H1 (cell line): ENCODE results near the gene LRRC4. TPM values are rescaled to one million over a fixed set of nuclear protein-coding genes. Genes with fewer than 3 reads are reported as not detected.

Experiments
- CTCF ChIA-PET: fragments of 300-600 bp; sonication (Branson Sonifier 250); formaldehyde crosslinking; loops from one replicate; lab custom pipeline; 2021; ENCODE audit not compliant: partially characterized antibody; lab: Charles Lee
- POLR2A ChIA-PET: fragments of 300-600 bp; sonication (Branson Sonifier 250); formaldehyde crosslinking; loops from one replicate; lab custom pipeline; 2021; ENCODE audit warnings: inconsistent platforms; ENCODE audit not compliant: partially characterized antibody; lab: Charles Lee
- DNase-seq, 2 experiments: peaks; one replicate each; pipeline versions ENCODE4 v3.0.0 to v3.0.0-alpha.2; 2010 to 2022; ENCODE audit warnings: low spot score in 2 of 2, low read depth in 1 of 2, mixed read lengths in 1 of 2
- FAIRE-seq: peaks from 2 replicates; lab custom pipeline; 2011; peaks lifted over from hg19 to GRCh38; lab: Jason Lieb, UNC
- H2AFZ ChIP-seq: 2 replicates; pipeline ENCODE4 v1.8.1; 2012; ENCODE audit warnings: low read length, inconsistent platforms
- H2AK5ac ChIP-seq: 2 replicates; pipeline ENCODE4 v1.6.1; 2013; ENCODE audit warnings: low read depth, low read length
- H2BK120ac ChIP-seq: replicated peaks from 2 replicates; pipeline ENCODE3; 2013; ENCODE audit warnings: low read depth, low read length, inconsistent platforms
- H2BK12ac ChIP-seq: 2 replicates; pipeline ENCODE4 v1.6.1; 2013; ENCODE audit warnings: low read depth, low read length
- H2BK15ac ChIP-seq: 2 replicates; pipeline ENCODE4 v1.6.1; 2013; ENCODE audit warnings: low read length
- H2BK20ac ChIP-seq: 2 replicates; pipeline ENCODE4 v1.6.1; 2013; ENCODE audit warnings: low read length
- H2BK5ac ChIP-seq: 2 replicates; pipeline ENCODE4 v1.6.1; 2013; ENCODE audit warnings: low read depth, low read length
- H3K14ac ChIP-seq: 2 replicates; pipeline ENCODE4 v1.6.1; 2013; ENCODE audit warnings: inconsistent platforms; ENCODE audit not compliant: insufficient read length
- H3K18ac ChIP-seq: 2 replicates; pipeline ENCODE4 v1.6.1; 2013; ENCODE audit warnings: low read length; ENCODE audit errors: extremely low read depth
- H3K23ac ChIP-seq: 2 replicates; pipeline ENCODE4 v1.6.1; 2013; ENCODE audit warnings: inconsistent platforms; ENCODE audit not compliant: insufficient read length
- H3K23me2 ChIP-seq: 2 replicates; pipeline ENCODE4 v1.6.1; 2013; ENCODE audit warnings: low read depth, low read length
- H3K27ac ChIP-seq: 2 replicates; pipeline ENCODE4 v1.6.1; 2011; ENCODE audit warnings: low read depth, low read length, inconsistent platforms
- H3K27me3 ChIP-seq, 4 experiments: replicated peaks in 1 of 4; 1 replicate in 1 of 4; 2 replicates in 3 of 4; pipeline versions ENCODE4 v1.6.1 to v1.8.1; 2011 to 2013; ENCODE audit warnings: low read length in 3 of 4, mild to moderate bottlenecking in 3 of 4, inconsistent platforms in 2 of 4, mixed read lengths in 2 of 4, moderate library complexity in 1 of 4; ENCODE audit not compliant: control insufficient read depth in 3 of 4, insufficient read depth in 3 of 4; ENCODE audit errors: extremely low read depth in 1 of 4
- H3K36me3 ChIP-seq, 4 experiments: 2 replicates each; pipeline versions ENCODE4 v1.6.1 to v1.8.1; 2011 to 2013; ENCODE audit warnings: mild to moderate bottlenecking in 4 of 4, low read length in 3 of 4, moderate library complexity in 2 of 4, control low read depth in 1 of 4, inconsistent platforms in 1 of 4; ENCODE audit not compliant: insufficient read depth in 4 of 4, control insufficient read depth in 2 of 4
- H3K4ac ChIP-seq: replicated peaks from 2 replicates; pipeline ENCODE3; 2013; ENCODE audit warnings: low read length, low read depth, mixed read lengths, inconsistent platforms; ENCODE audit not compliant: insufficient read length
- H3K4me1 ChIP-seq, 4 experiments: replicated peaks in 1 of 4; 1 replicate in 1 of 4; 2 replicates in 3 of 4; pipeline versions ENCODE4 v1.6.1 to v1.8.1; 2011 to 2013; ENCODE audit warnings: low read length in 3 of 4, inconsistent platforms in 2 of 4, mixed read lengths in 1 of 4; ENCODE audit not compliant: insufficient read depth in 4 of 4, control insufficient read depth in 3 of 4
- H3K4me2 ChIP-seq, 2 experiments: 2 replicates each; pipeline versions ENCODE4 v1.6.1 to v1.8.1; 2011 to 2013; ENCODE audit warnings: low read depth in 2 of 2, low read length in 2 of 2, control low read depth in 1 of 2, inconsistent platforms in 1 of 2, mild to moderate bottlenecking in 1 of 2; ENCODE audit not compliant: insufficient read depth in 1 of 2
- H3K4me3 ChIP-seq, 4 experiments: fragments of 200-600, 300-600 bp in 1 of 4; sonication (generic), shearing (Covaris generic), sonication (Bioruptor Twin) in 1 of 4; 2 replicates each; pipeline versions ENCODE4 v1.5.1 to v1.8.1; 2011 to 2016; ENCODE audit warnings: low read length in 4 of 4, low read depth in 3 of 4, control low read depth in 2 of 4, inconsistent platforms in 2 of 4, mild to moderate bottlenecking in 2 of 4, mixed read lengths in 1 of 4, moderate library complexity in 1 of 4; ENCODE audit not compliant: insufficient read depth in 2 of 4; ENCODE audit errors: extremely low read depth in 1 of 4
- H3K56ac ChIP-seq: replicated peaks from 2 replicates; pipeline ENCODE3; 2013; ENCODE audit warnings: low read depth, mild to moderate bottlenecking, mixed read lengths, low read length, inconsistent platforms; ENCODE audit not compliant: insufficient read length
- H3K79me1 ChIP-seq: 2 replicates; pipeline ENCODE4 v1.6.1; 2013; ENCODE audit warnings: low read depth, low read length, control low read depth
- H3K79me2 ChIP-seq, 2 experiments: 2 replicates each; pipeline versions ENCODE4 v1.6.1 to v1.8.1; 2012 to 2013; ENCODE audit warnings: low read length in 2 of 2, mild to moderate bottlenecking in 2 of 2, inconsistent platforms in 1 of 2; ENCODE audit not compliant: insufficient read depth in 2 of 2, control insufficient read depth in 1 of 2
- H3K9ac ChIP-seq, 4 experiments: replicated peaks in 1 of 4; 1 replicate in 1 of 4; 2 replicates in 3 of 4; pipeline versions ENCODE4 v1.6.1 to v1.8.1; 2011 to 2013; ENCODE audit warnings: low read depth in 3 of 4, low read length in 3 of 4, control low read depth in 2 of 4, mild to moderate bottlenecking in 2 of 4, moderate library complexity in 2 of 4, inconsistent platforms in 1 of 4; ENCODE audit errors: extremely low read depth in 1 of 4
- H3K9me3 ChIP-seq, 2 experiments: 2 replicates each; pipeline versions ENCODE4 v1.6.1 to v1.8.1; 2012 to 2013; ENCODE audit warnings: mild to moderate bottlenecking in 2 of 2, moderate library complexity in 2 of 2, control low read depth in 1 of 2, inconsistent platforms in 1 of 2, low read depth in 1 of 2, low read length in 1 of 2, mixed read lengths in 1 of 2; ENCODE audit not compliant: insufficient read depth in 2 of 2
- H4K20me1 ChIP-seq, 2 experiments: replicated peaks in 1 of 2; 2 replicates each; pipeline versions ENCODE3 to v1.8.1; 2011 to 2013; ENCODE audit warnings: inconsistent platforms in 2 of 2, low read length in 2 of 2, mild to moderate bottlenecking in 1 of 2; ENCODE audit not compliant: insufficient read depth in 2 of 2, control insufficient read depth in 1 of 2
- H4K5ac ChIP-seq: 2 replicates; pipeline ENCODE4 v1.6.1; 2013; ENCODE audit warnings: low read length, low read depth, mixed read lengths, inconsistent platforms; ENCODE audit not compliant: insufficient read length
- H4K8ac ChIP-seq: 2 replicates; pipeline ENCODE4 v1.8.0; 2013; ENCODE audit warnings: mild to moderate bottlenecking, moderate library complexity, low read length, inconsistent platforms; ENCODE audit not compliant: insufficient read depth; ENCODE audit errors: extremely low read depth
- H4K91ac ChIP-seq: replicated peaks from 2 replicates; pipeline ENCODE3; 2013; ENCODE audit warnings: low read length, mixed read lengths, inconsistent platforms; ENCODE audit not compliant: insufficient read length
- BACH1 ChIP-seq: IDR thresholded peaks from 2 replicates; pipeline ENCODE4 v1.6.1; 2012; ENCODE audit warnings: low read length, improper control_type of control experiment
- FOSL1 ChIP-seq: IDR thresholded peaks from 2 replicates; pipeline ENCODE4 v1.6.1; 2011; ENCODE audit warnings: mild to moderate bottlenecking, low read depth, low read length, moderate library complexity; ENCODE audit not compliant: insufficient read depth
- NRF1 ChIP-seq: IDR thresholded peaks from 2 replicates; pipeline ENCODE4 v1.6.1; 2011; ENCODE audit warnings: mild to moderate bottlenecking, low read depth, low read length, improper control_type of control experiment
- POLR2A ChIP-seq, 2 experiments: IDR thresholded peaks; 1 replicate in 1 of 2; 2 replicates in 1 of 2; pipeline ENCODE4 v1.6.1; 2011; ENCODE audit warnings: low read depth in 2 of 2, low read length in 2 of 2, mild to moderate bottlenecking in 2 of 2; ENCODE audit errors: control extremely low read depth in 1 of 2
- POLR2AphosphoS5 ChIP-seq: IDR thresholded peaks from 2 replicates; pipeline ENCODE4 v1.6.1; 2011; ENCODE audit warnings: low read depth, low read length
- RBBP5 ChIP-seq: IDR thresholded peaks from 2 replicates; pipeline ENCODE4 v1.7.1; 2012; ENCODE audit warnings: low read depth, mild to moderate bottlenecking, inconsistent platforms, low read length, moderate library complexity, borderline replicate concordance
- RXRA ChIP-seq: IDR thresholded peaks from 2 replicates; pipeline ENCODE4 v1.6.1; 2011; ENCODE audit warnings: low read depth, mild to moderate bottlenecking, low read length, moderate library complexity; ENCODE audit not compliant: insufficient read depth
- SP1 ChIP-seq: IDR thresholded peaks from 2 replicates; pipeline ENCODE4 v1.6.1; 2011; ENCODE audit warnings: low read depth, low read length
- SP2 ChIP-seq: IDR thresholded peaks from 2 replicates; pipeline ENCODE4 v1.6.1; 2012; ENCODE audit warnings: mild to moderate bottlenecking, low read length, inconsistent platforms
- TAF1 ChIP-seq: IDR thresholded peaks from 2 replicates; pipeline ENCODE4 v1.6.1; 2011; ENCODE audit warnings: mild to moderate bottlenecking, low read depth, low read length
- TBP ChIP-seq: IDR thresholded peaks from 2 replicates; pipeline ENCODE4 v1.6.1; 2011; ENCODE audit warnings: low read depth, low read length, improper control_type of control experiment
- TEAD4 ChIP-seq: IDR thresholded peaks from 2 replicates; pipeline ENCODE4 v1.6.1; 2012; ENCODE audit warnings: low read depth, low read length, inconsistent platforms, mixed read lengths
- YY1 ChIP-seq: IDR thresholded peaks from 2 replicates; pipeline ENCODE4 v1.6.1; 2011; ENCODE audit warnings: low read depth, mild to moderate bottlenecking, low read length
- WGBS, 2 experiments: shearing (Covaris generic) in 1 of 2; methylation state at CpG; one replicate each; pipeline versions ENCODE4 v1.1.6 to v1.1.7; 2013 to 2015; ENCODE audit warnings: low lambda C conversion rate in 2 of 2, mixed read lengths in 2 of 2, inconsistent platforms in 1 of 2, low coverage in 1 of 2, missing lambda C conversion rate in 1 of 2; ENCODE audit not compliant: insufficient replicate concordance in 2 of 2, insufficient coverage in 1 of 2, insufficient read length in 1 of 2; ENCODE audit errors: extremely low coverage in 1 of 2, missing lambda C conversion rate in 1 of 2; 5-methylcytosine and 5-hydroxymethylcytosine counted together
- polyA plus RNA-seq, 7 experiments: library from polyadenylated mRNA; depleted of rRNA in 3 of 7; stranded (reverse) in 5 of 7; unstranded in 2 of 7; fragments of >200 nt in 5 of 7; fragments of 200-250 nt in 2 of 7; gene quantifications; 1 replicate in 5 of 7; 2 replicates in 1 of 7; 4 replicates in 1 of 7; pipeline versions ENCODE4 v1.2.1 to v1.2.3, GENCODE V29; 2011 to 2013; ENCODE audit warnings: missing spikeins in 2 of 7, mixed read lengths in 2 of 7
- total RNA-seq: library from RNA; stranded (reverse); fragmentation: NEBNext Ultra II Directional; extraction: Animal tissue kit (Norgen Biotek cat#: 25700); gene quantifications from 2 replicates; pipeline ENCODE4 v1.2.1, GENCODE V29; 2021
- TF ChIP-seq, protein P1 (sequence below): IDR thresholded peaks from 2 replicates; pipeline ENCODE4 v1.6.1; 2012; ENCODE audit warnings: low read length, inconsistent platforms

LRRC4 gene
- total and polyA plus RNA-seq, 2 of the 8 experiments (the other 6 are each of a cell fraction or from before 2014, with no cell fraction given): 13.4 to 16.4 TPM

DNA sequence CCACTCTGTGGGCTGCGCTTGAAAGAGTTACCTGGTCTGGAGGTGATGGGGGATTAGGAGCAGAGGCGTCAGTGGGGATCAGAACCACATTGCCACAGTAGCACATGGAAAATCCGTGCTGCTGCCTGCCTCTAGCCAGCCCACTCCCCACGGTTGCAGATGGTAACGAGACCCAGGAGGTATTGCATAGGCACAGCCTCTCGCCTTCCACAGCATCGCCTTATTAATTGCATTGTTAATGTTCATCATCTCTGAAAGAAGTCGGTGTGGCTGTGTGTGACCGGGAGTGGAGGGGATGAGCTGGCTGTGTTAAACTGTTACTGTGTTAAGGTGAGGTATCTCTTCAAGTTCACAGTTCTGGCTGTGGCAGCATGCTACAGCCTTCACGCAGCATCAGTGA is 35.2 kb upstream of the LRRC4 start:
- CTCF ChIA-PET: interaction anchor here (0.7 to 2.3 kb wide), 11 partner anchors 8 to 273 kb away, joined by 3 to 10 read pairs (median 3); no protein-coding TSS in a partner anchor
- TF ChIP-seq BACH1: no peak
- no peak for TF ChIP-seq TEAD4
- TF ChIP-seq SP1: no peak
- TF ChIP-seq SP2: no peak
- no peak for TF ChIP-seq RBBP5
- TF ChIP-seq TAF1: no peak
- TF ChIP-seq TBP: no peak
- TF ChIP-seq YY1: no peak
- TF ChIP-seq POLR2A (IDR thresholded peaks at IDR 0.05; ENCODE audit: control extremely low read depth in 1 of 2, low read depth in 2 of 2, low read length in 2 of 2): no peak
- TF ChIP-seq NRF1: no peak
- no peak for TF ChIP-seq FOSL1
- no peak for TF ChIP-seq RXRA
- TF ChIP-seq, protein P1, sequence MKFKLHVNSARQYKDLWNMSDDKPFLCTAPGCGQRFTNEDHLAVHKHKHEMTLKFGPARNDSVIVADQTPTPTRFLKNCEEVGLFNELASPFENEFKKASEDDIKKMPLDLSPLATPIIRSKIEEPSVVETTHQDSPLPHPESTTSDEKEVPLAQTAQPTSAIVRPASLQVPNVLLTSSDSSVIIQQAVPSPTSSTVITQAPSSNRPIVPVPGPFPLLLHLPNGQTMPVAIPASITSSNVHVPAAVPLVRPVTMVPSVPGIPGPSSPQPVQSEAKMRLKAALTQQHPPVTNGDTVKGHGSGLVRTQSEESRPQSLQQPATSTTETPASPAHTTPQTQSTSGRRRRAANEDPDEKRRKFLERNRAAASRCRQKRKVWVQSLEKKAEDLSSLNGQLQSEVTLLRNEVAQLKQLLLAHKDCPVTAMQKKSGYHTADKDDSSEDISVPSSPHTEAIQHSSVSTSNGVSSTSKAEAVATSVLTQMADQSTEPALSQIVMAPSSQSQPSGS: no peak
- no peak for TF ChIP-seq POLR2AphosphoS5

More for the DNA sequence above, 35.2 kb upstream of the LRRC4 start:
- H4K5ac ChIP-seq: no peak overlapping the region
- 90% methylated on average over 10 of the region's 10 CpGs; no CpG with 5 or more reads in 1 of the 2 experiments for WGBS, 2 experiments
- H3K79me2 ChIP-seq: no peaks in the 10 kb centered on the region
- no peak overlapping the region for H3K23ac ChIP-seq
- DNase-seq (no peak), FAIRE-seq (no peak)
- no peaks in the 10 kb centered on the region; a peak in 1 of 7 replicates for H3K4me1 ChIP-seq
- peaks cover 6 to 7% of the 10 kb centered on the region in 2 experiments for H4K20me1 ChIP-seq
- no peak overlapping the region for H3K56ac ChIP-seq
- H2BK20ac ChIP-seq: no peak overlapping the region
- no peak overlapping the region for H3K4me2 ChIP-seq
- no peaks in the 10 kb centered on the region for H3K9me3 ChIP-seq
- no peak overlapping the region for H2BK15ac ChIP-seq
- H3K4me3 ChIP-seq: no peak overlapping the region
- H3K14ac ChIP-seq: no peak overlapping the region
- H2BK5ac ChIP-seq: no peak overlapping the region
- POLR2A ChIA-PET: interaction anchor here (0.8 kb wide), 1 partner anchor 12 kb away, joined by 3 read pairs; no protein-coding TSS in a partner anchor
- H2BK120ac ChIP-seq: no peak overlapping the region
- no peaks in the 10 kb centered on the region for H3K27me3 ChIP-seq
- H4K91ac ChIP-seq: no peak overlapping the region
- no peak overlapping the region for H3K27ac ChIP-seq
- H3K9ac ChIP-seq: no peak overlapping the region
- H3K79me1 ChIP-seq: no peaks in the 10 kb centered on the region
- no peaks in the 10 kb centered on the region for H3K36me3 ChIP-seq
- H2AK5ac ChIP-seq: no peak overlapping the region
- H3K4ac ChIP-seq: no peak overlapping the region
- H3K23me2 ChIP-seq: no peaks in the 10 kb centered on the region
- no peak overlapping the region for H3K18ac ChIP-seq
- no peak overlapping the region for H2BK12ac ChIP-seq
- H4K8ac ChIP-seq: no peak overlapping the region
- H2AFZ ChIP-seq: no peak overlapping the region
